GM19043 (cell line): ENCODE measurements around the gene C5orf22.
"Not testable (repeated sequence)": the region's sequence is repeated elsewhere in the genome, so short reads cannot be mapped to it uniquely, and the experiment has no call there.

Source experiments
- ATAC-seq: cut with Tn5 transposase; IDR thresholded peaks from one replicate; pipeline ENCODE4 v1.9.1; 2021; ENCODE audit warnings: low read depth; ENCODE audit not compliant: unreplicated experiment

The C5orf22 gene

GRCh38 chr5:31551878-31552277 is 19.8 kb downstream of the C5orf22 start:
- no peak for ATAC-seq

GRCh38 chr5:31553863-31554262 is 21.8 kb downstream of the C5orf22 start:
- ATAC-seq = no peak

DNA sequence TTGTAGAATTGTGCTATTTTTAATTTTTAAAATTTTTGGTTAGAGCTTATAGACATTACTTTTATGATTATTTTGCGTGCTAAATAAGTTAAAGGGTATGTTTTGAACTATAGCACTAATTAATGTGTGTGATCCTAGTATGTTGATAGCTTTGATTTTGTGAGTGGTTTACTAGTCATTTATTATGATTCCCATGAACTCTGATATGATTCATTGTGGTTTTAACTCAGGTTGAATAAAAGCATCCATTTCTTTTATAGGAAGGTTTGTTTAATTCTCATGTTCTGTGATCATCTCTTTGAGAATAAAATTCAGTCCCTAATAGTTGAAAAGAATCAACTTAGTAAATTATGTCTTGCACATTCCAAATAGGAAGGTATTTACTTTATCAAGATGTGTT is 22.5 kb downstream of the C5orf22 start:
- no peak for ATAC-seq

DNA sequence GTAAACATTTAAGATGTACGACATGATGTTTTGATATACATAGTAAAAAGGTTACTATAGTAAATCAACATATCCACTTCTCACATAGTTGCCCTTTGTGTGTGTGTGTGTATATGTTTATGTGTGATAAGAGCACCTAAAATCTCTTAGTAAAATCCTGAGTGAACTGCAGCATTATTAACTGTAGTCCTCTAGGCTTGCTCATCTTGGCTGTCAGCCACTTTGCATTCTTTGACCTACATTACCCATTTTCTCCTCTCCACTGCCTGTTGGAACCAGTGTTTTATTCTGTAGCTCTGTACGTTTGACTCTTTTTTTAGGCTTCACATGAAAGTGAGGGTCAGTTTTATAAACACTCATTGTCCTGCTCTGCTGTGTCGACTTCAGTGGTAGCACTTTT is 24.4 kb downstream of the C5orf22 start:
- no peak for ATAC-seq

DNA sequence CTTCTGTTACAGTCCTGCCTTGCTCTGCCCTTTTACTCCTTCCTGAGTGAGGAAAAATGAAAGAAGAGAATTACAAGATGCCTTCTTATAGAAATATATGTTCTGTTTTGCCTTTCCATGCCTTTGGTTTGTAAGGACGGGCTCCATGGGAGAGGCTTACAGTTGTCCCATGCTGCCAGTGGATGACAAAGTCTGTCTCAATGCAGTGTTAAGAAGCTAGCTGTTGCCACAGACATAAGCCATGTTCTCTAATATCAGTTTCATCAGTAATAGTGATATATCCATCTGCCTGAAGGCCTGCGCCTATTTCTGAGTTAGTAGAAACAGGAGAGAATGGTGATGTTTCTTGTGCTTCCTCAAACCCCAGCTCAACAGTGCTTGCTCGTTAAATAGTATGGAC is 27.8 kb downstream of the C5orf22 start:
- ATAC-seq = no peak

- no peak for ATAC-seq
Observed at GRCh38 chr5:31561946-31562345, 29.8 kb downstream of the C5orf22 start.

- ATAC-seq = no peak
Observed at GRCh38 chr5:31563216-31563615, 31.1 kb downstream of the C5orf22 start.

GRCh38 chr5:31566362-31566761 is 34.3 kb downstream of the C5orf22 start:
- not testable (repeated sequence) for ATAC-seq

- no peak for ATAC-seq
Observed at GRCh38 chr5:31568302-31568835, 36.3 kb downstream of the C5orf22 start.

- ATAC-seq = no peak
Observed at GRCh38 chr5:31569068-31569467, 37.0 kb downstream of the C5orf22 start.

DNA sequence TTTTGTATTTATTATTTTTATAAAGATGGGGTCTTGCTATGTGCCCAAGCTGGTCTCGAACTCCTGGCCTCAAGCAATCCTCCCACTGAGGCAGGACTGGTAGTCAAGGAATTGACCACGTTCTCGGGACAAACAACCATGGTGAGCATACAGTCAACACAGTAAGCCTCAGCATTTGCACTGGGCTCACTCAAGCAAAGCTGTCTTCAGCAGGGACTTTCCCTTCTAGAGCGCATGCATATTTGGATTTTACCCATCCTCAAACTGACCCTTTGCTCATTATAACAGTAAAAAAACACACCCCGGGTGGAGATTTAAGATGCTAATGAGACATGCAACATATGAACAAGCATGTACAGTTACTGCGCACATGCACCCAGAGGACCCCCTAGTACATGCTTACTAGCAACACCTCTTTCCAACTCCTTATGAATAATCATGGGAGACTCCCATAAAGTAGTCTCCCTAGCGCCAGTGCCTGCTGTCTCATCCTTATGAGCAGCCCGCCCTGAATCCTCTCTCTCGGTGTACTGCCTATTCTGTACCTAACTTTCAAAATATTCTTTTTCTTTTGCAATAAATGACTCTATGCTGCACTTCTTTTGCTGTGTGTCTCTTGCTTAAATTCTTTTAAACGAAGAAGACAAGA is 41.5 kb downstream of the C5orf22 start:
- ATAC-seq = peak; percentile 86

GRCh38 chr5:31574772-31575171 is 42.7 kb downstream of the C5orf22 start:
- ATAC-seq = no peak

DNA sequence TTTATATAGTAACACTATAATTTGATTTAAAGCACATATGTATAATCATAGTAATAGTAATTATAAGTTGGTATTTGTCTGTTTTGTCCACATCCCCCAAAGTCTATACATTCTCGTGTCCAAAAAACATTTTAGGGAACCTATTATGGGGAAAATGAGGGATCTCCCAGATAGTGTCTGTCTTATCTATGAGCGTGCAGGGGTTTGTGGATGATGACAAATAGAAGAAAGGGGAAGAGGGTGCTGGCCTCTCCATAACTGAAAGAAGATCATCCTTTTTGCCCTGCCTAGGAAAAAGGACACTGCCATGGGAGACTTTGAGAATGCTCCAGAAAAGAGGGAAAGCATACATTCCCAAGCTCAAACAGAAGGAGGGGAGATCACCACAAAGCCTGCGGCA is 45.3 kb downstream of the C5orf22 start:
- ATAC-seq = no peak

- no peak for ATAC-seq
Observed at GRCh38 chr5:31579558-31579957, 47.5 kb downstream of the C5orf22 start.

DNA sequence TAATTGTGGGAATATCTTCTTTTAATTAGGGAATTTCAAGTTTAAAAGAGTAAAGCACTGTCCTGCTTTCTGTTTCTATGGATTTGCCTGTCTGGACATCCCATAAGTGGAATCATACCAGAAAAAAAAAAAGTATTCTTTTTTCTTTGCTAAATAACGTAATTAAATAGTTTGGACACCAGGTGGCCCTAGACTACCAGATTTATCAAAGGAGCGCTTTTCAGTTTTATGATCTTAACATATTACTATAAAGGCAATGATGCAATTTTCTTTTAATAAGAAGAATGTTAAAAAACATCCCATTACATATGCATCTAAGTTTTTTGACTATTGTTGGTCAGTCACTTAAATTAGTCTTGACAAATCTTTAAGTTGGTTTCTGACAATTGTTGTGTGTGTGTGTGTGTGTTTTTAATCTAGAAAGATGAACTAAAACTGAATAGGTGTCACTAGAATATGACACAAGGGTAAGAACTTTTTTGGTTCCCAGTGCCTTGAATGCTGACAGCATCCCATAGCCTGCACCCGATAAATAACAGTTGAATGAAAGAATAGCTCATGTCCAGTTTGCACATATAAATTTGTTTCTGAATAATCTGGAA is 49.5 kb downstream of the C5orf22 start:
- ATAC-seq = no peak

DNA sequence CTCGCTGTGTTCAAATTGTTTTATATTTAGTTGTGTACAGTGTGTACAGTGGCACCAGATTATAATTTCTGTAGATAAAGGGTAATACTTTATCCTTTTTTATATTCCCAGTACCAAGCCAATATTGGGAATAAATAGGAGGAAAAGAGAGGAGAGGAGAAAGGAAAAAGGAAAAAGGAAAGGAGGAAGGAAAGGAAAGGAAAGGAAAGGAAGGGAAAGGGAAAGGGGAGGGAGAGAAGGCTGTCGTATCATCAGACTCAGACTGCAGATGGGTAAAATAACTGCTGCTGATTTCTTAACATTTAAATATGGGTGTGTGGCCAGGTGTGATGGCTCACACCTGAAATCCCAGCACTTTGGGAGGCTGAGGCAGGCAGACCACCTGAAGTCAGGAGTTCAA is 51.0 kb downstream of the C5orf22 start:
- ATAC-seq = no peak

DNA sequence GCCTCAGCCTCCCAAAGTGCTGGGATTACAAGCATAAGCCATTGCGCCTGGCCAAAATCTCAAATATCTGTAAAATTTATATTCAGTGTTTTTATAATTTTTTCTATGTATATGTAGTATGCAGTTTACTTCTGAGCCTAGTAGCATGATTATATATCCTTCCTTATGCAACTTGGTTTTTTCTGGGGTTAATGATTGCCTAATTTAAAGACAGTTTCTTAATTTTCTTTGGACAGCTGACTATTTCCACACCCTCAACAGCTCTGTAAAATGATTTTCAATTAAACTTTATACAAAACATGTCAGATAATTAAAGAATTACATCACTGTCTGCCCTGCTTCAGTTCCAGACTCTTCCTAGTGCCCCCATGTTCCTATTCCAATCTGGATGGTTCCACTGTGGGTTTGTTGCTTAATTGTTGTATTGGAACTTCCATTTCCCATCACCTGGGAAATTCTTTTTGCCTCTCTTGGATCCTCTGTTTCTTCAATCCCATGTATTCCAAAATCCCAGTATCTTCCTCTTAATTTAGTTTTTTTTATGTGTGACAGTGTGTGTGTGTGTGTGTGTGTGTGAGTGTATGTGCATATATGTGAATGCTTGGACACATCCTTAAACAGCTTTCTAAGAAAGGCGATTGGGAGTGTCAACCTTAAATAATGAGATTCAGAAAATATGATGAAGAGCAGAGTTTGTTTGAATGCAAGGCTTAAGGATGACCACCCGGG is 53.2 kb downstream of the C5orf22 start:
- no peak for ATAC-seq

DNA sequence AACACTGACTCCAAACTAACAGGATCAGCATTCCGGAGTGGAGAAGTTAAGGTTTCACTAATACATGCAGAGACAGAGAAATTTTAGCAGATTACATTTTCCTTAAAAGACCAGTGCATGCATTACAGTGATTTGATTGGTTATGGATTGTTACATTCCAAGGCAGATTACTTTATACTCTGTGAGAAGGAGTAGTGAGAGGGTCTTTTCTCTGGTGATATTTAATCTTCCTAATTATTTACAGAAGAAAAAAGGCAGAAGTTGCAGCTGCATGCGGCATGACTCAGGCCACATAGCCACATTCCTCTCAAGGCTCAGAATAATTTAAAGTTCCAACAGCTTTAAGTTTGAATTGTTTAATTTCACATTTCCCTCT is 53.8 kb downstream of the C5orf22 start:
- no peak for ATAC-seq

GRCh38 chr5:31587546-31587945 is 55.4 kb downstream of the C5orf22 start:
- no peak for ATAC-seq

- ATAC-seq = no peak
Observed at GRCh38 chr5:31593665-31594064, 61.6 kb downstream of the C5orf22 start.

DNA sequence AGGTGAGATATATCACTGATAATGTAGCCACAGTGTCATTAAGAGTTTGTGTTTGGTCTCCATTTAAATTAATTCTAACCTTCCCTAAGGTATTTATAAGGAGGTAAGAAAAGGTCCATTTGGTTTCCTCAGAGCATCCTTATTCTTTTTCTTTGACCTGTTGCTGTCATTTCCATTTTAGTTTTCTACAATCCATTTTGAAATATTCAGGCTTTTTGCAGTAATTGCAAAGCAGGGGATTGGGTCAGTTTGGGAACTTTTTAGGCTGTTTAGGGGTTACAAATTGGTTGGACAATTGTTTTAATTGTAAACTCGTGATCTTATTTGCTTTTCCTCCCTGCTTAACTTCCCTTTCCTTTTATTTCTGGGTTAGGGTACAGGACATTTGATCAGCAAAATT is 64.3 kb downstream of the C5orf22 start:
- no peak for ATAC-seq
